Astrocyte (in vitro differentiated cells and primary cell): ENCODE results near the gene C1D.

Experiments
- EZH2 ChIP-seq: IDR thresholded peaks from 2 replicates; pipeline ENCODE4 v1.6.1; 2012; ENCODE audit warnings: mild to moderate bottlenecking, low read length, inconsistent platforms; ENCODE audit not compliant: insufficient read depth
- TF ChIP-seq, protein P1 (sequence below): IDR thresholded peaks from 2 replicates; pipeline ENCODE4 v1.5.1; 2011; ENCODE audit warnings: low read depth, mild to moderate bottlenecking, inconsistent platforms, low read length, moderate library complexity; ENCODE audit not compliant: insufficient read depth

DNA sequence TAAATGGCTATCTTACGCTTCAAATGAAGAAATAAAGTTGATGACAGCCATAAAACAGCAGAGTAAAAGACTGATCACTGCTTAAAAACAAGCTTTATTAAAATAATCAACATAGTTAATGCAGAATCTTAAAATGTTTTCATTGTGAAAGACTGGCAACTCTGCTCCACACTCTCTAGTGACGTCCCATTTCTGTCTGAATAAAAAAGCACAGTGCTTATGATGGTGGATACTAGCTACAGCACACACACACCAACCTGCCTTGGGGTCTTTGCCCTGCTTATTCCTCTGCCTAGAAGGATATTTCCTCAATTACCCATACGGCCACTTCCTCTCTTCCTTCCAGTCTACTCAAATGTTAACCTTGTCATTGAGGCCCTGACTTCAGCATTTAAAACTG, 19.1 kb downstream of the C1D start:
- TF ChIP-seq, protein P1, sequence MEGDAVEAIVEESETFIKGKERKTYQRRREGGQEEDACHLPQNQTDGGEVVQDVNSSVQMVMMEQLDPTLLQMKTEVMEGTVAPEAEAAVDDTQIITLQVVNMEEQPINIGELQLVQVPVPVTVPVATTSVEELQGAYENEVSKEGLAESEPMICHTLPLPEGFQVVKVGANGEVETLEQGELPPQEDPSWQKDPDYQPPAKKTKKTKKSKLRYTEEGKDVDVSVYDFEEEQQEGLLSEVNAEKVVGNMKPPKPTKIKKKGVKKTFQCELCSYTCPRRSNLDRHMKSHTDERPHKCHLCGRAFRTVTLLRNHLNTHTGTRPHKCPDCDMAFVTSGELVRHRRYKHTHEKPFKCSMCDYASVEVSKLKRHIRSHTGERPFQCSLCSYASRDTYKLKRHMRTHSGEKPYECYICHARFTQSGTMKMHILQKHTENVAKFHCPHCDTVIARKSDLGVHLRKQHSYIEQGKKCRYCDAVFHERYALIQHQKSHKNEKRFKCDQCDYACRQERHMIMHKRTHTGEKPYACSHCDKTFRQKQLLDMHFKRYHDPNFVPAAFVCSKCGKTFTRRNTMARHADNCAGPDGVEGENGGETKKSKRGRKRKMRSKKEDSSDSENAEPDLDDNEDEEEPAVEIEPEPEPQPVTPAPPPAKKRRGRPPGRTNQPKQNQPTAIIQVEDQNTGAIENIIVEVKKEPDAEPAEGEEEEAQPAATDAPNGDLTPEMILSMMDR, result no peak
- TF ChIP-seq EZH2, result no peak
